ENCODE results near the gene FRMD4B.
"Not testable (repeated sequence)": the region's sequence is repeated elsewhere in the genome, so short reads cannot be mapped to it uniquely, and the experiment has no call there.

The FRMD4B gene

DNA sequence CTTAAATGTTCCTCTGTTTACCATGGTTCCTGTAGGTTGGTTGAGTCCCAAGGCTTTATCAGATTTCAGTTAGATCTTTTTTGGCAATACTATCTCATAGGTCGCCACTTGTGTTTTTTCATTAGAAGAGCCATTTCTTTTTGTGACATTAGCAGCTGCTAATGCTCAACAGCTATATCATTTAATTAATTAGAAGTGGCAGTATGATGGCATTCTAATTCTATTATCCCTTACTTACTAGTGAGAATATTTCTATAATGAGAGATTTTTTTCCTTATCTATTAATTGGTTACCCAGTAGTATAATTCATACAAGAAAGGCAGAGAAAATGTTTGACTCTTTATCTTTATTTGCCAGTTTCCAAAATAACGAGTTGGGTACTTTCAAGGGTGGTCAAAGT lies 25.2 kb downstream of the FRMD4B start:
- no peak for DNase-seq (ENCODE audit: low spot score)

DNA sequence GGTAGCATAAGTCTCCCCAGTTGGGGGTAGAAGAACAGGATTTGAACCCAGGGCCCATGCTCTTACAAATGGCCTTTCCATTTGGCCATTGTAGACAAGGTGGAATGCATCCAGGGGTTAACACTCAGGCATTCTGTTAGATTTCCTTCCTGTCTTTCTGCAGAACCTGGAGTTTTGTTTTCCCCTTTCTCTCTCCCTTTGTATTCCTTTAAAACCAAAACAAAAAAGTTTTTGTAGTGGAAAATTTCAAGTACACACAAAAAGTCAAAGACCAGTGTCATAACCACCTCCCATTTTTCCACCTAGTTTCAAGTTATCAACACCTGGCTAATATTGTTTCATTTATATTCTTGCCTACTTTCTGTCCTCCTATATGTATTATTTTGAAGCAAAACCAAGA lies 26.0 kb downstream of the FRMD4B start:
- no peak for DNase-seq (ENCODE audit: low spot score)

DNA sequence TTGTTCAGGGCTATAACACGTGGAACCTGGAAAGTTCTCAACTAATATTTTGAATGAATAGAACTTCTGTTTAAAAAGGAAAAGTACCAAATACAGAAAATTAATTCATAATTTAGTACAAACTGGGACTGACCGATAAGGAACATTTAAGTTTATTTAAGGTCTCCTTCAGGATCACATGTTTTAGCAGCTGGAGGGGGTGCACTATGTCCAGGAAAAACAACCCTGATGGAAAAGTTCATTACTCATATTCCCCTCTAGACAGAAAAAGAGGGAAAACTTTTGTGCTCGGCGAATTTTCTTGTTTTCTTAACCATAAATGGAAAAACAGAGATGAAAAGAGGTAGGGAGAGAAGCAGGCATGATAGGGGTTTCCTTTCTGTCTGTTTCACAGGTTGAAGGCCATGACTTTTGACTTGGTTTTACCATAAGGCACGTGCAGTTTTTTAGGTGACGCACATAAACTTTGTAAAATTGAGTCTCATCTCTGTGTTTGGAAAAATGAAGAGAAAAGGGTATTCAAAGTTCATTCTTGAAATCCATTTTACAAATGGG lies 26.5 kb downstream of the FRMD4B start:
- DNase-seq (ENCODE audit: low spot score) = no peak

DNA sequence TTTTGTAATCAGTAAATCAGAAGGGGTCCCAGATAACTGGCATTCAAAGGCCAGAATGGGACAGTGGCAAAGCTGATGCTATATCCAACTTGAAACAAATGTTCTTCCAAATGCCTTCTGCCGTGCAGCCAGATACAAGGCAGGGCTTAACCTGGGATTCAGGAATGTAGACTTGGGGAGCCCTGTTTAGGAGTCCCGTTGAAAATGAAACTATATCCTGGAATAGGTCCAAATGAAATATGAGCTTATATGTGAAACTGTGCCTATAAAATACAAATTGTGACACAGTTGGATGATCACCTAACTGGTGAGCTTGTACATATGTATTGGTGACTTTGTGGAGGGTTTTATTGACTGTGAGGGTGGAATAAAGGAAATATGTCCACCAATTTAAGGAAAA lies 28.7 kb downstream of the FRMD4B start:
- no peak for DNase-seq (ENCODE audit: low spot score)

DNA sequence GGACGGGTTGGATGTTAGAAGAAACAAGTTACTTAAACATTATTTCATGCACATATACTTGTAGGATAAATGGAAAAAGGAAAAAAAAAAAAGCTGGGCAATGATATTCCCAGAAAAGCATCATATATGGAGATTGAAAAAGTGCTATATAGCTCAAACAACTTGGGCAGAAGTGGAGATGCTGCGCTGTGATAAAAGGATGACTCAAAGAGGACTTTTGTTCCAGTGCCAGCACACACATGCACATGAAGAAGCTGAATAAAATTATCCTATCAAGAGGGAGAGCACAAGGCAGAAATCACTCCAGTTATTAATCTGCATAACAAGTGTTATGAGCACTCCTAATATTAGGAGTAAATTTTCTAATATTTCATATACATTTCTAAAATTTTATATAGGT lies 30.9 kb downstream of the FRMD4B start:
- no peak for DNase-seq (ENCODE audit: low spot score)

DNA sequence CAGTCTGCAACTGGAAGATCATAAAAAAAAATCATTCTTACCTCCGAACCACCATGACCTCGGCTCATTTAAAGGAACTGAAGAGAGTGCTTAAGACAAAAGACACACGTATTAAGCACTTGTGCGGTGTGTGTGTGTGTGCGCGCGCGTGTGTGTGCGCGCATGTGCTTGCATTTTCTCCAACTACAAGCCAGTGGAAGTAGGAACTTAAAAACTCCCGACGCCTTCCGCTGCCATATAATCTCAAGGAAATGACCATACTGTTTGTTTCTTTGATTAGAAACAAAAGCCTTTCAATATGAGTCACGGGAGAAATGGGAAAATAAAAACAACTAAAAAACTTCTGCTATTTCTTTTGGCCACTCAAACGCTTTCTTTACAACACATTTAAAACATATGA lies 32.4 kb downstream of the FRMD4B start:
- no peak for DNase-seq (ENCODE audit: low spot score)

DNA sequence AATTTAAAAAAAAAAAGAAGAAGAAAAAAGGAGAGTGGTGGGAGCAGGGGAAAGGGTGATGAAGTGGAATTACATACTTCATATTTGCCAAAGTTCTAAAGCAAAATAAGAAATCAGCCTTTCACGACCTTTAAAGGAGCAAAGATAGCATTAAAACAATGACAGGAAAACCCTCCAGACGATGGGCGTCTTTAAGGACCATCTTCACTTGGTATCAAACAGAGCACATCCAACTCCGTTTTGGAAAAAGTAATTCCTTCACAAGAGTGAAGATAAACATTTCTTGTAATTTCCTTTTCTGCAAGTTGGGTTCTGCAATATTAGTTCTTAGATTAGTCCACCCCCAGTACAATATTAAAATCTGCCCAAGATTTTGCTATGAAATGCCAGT lies 32.8 kb downstream of the FRMD4B start:
- no peak for DNase-seq (ENCODE audit: low spot score)

DNA sequence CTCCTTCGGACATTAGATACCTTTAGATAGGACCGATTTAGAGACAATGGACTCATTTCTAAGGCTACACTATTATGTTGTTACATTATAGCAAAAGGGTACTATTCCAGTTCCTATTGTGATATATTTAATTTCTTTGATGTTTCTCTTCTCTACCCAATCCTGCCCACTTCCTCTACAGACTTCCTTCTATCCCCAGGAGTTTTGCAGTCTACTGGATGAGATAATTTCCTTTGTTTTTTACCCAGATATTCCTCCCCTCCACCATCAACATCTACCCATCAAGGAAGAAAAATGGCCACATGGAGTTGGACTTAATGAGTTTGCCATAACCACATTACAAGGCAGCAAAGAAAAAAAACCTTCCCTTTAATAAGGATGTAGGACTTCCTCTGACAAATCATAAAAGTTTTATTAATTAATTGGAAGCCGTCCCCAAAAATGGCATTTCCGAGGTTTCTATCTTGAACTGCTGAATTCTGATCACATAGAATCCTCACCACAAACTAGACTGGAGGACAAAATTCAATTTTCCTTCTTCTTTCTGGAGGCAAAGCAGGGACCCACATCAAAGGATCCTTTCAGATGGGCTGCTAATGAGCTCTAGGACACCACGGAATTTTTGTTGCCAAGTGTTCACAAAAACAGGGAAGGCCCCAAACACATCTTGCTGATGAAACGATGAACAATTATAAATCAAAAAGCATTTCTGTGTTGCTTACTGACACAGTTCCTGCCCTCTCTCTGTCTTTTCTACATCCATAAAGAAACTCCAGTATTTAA lies 33.4 kb downstream of the FRMD4B start:
- DNase-seq (ENCODE audit: low spot score) = no peak

DNA sequence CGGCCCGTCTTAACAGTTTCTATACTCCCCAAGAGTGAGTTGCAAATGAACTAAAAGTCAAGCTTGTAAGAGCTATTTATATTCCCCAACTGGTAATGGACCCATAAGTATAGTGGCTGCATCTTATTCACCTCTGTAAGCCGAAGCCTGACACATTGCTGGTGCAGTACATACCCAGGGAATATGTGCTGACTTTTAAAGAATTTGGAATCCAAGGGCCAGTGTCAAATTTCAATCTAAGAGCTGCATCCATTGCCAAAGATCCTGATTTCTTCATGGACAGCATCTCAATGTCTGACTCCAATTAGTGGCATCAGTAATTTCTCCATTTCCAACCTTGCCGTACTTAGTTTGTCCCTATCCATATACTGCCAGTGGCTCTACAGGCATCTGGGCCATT lies 42.0 kb downstream of the FRMD4B start:
- DNase-seq (ENCODE audit: low spot score) = no peak

DNA sequence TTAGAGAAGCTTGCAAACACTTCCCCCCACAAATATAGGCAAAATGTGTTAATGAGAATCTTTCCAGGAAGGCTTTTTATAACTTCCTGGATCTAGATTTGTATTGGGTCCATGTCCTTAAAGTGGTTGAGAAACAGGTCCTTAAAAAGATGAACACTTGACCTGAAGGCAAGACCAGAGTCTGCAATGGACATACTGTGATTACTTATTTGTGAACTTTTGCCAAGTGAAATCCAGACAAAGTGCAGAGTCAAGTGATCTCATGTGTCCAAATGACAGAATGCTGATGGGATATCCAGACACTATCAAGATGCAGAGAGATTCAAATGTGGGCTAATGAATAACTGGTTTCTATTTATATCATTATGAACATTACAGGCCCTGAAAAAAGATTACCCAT lies 43.8 kb downstream of the FRMD4B start:
- no peak for DNase-seq (ENCODE audit: low spot score)

DNA sequence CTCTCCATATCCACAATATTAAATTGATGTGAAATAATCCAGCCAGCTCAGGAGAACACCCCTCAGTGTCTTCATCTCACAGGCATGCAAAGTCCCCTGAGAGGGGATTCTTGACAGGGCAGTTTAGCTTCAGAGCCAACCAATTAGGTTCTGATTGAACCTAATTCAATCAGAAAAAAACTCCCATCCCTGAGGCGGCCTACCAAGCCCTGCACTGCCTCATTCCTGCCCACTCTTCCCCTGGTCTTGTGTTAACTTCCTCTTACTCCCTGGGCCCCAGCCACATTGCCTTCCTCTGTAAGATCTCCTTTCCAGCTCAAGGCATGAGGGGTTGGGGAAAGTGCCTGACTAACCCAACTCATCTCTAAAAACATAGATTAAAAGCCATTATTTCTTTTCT lies 46.1 kb downstream of the FRMD4B start:
- DNase-seq (ENCODE audit: low spot score) = no peak

DNA sequence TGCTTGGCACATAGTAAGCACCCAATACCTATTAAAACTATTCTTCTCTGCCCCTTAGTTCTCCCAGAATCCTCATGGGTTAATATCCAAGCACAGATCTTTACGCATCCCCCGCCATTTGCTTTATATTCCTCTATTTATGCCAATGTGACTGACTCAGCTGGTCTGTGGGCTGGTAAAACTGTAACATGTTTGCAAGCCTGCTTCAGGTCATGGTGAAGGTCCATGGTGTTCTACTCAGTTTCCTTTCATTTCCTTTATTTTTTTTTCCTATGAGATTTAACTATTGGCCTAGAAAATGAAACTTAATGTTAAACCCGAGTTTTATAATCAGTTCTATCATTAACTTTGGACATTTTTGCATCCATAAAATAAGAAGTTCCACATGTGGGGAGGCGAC lies 47.0 kb downstream of the FRMD4B start:
- no peak for DNase-seq (ENCODE audit: low spot score)

DNA sequence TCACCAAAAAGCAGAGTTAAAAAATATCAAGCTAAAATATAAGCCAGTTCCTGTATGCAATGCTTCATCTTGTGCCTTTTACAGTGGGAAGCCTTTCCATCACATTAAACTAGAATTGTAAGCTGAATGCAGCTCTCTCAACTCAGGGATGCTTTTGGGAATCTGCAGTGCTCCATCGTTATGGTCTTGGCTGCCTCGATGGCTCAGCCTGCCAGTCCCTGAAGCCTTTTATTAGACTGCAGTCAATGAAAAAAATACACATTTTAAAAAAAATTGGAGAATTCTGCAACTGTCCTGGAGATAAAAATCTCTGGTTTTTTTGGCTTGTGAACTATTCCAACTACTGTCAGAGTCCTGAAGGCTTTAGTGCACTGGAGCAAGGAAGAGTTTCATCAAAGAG lies 53.0 kb downstream of the FRMD4B start:
- no peak for DNase-seq (ENCODE audit: low spot score)

DNA sequence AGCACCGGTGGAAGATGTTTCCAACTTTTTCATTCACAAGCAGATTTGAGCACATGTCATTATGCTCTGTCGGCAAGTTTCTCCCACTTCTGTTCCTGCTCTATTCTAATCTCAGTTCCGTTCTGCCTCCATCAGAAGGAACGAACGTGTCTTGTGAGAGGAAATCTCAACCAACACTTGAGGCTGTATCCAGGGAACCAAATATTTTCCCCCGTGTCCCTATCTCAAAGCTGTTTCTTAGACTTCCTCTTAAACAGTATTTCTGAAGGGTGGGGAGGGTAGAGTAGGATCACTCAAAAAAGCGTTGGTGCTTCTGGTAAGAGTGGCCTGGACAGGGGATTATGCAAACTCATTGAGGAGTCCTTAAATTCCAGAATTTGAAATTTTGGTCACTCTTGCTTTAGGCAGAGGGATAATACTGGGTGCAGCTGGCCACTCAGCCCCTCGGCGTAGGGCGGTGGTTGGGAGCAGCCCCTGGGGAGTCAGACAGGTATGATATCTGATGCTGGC lies 54.9 kb downstream of the FRMD4B start:
- no peak for DNase-seq (ENCODE audit: low spot score)

DNA sequence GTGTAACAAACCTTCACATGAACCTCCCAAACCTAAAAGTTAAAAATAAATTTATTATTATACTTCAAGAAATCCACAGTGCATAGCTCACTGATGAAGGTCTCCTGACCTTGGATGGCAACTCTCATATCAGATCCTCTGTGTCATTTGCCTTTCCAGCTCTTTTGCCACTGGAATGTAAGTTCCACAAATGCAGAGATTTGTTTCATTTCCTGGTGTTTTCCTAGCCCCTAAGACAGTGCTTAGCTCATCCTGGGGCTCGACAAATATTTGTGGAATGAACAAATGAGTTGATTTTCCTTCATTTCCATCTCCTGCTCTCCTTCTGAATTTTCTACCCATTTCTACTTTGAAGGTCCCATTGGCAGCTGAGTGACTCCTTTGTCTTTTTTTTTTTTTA lies 56.0 kb downstream of the FRMD4B start:
- DNase-seq (ENCODE audit: low spot score) = peak; percentile 62

DNA sequence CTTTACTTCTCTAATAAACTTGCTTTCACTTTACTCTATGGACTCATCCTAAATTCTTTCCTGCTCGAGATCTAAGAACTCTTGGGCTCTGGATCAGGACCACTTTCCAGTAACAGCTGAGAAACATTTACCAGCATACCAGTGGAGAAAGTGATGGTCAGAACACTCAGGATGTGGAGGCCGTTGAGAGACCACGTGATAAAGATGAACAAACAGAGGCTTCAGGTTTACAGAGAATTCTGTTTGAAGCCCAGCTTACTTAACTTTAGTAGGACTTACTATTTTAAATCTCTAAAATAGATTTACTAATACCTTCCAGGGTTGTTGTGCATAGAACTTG lies 57.0 kb downstream of the FRMD4B start:
- DNase-seq (ENCODE audit: low spot score) = no peak

DNA sequence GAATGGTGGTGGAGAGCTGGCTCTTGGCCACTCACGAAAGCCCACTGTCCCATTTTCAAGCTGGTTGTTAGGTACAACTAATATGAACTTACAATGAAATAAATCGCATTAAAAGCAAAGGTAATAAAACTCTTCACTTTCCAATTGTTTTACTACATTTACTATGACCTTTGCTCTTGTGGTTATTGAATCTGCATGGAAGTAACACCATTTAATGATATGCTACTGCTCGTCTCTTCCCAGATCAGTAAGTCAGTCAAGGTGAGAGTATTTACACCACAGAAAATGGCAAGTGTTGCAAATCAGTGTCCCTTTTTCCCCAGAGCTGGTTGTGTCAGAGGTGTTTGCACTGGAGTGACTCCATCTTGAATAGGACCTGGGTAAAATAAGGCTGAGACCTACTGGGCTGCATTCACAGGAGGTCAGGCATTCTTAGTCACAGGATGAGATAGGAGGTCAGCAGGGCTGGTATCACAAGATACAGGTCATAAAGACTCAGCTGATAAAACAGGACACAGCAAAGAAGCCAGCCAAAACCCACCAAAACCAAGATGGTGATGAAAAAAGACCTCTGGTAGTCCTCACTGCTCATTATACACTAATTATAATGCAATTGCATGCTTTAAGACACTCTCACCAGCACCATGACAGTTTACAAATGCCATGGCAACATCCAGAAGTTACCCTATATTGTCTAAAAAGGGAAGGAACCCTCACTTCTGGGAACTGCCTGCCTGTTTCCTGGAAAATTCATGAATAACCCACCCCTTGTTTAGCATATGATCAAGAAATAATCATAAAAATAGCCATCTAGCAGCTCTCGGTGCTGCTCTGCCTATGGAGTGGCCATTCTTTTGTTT lies 57.6 kb downstream of the FRMD4B start:
- no peak for DNase-seq (ENCODE audit: low spot score)

DNA sequence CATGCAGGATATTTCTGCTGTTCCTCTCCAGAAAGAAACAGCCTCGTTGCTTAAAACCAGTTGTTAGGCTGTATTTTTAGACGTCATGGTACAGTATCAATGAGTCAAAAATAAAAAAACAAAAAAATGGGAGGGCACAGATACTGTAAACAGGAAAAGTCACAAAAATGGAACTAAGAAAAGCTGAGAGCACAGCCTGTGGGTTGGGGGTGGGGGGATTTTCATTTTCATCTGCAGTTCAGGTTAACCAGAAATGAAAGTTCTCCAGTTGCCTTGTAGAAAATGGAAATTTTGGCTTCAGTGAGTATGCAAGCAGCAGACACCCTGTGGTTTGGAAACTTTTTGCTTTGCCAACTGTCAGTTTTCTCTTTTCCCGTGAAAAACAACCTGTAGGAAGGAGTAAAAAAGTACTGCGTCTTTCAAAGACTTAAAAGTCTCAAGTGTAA lies 59.0 kb downstream of the FRMD4B start:
- DNase-seq (ENCODE audit: low spot score) = no peak

DNA sequence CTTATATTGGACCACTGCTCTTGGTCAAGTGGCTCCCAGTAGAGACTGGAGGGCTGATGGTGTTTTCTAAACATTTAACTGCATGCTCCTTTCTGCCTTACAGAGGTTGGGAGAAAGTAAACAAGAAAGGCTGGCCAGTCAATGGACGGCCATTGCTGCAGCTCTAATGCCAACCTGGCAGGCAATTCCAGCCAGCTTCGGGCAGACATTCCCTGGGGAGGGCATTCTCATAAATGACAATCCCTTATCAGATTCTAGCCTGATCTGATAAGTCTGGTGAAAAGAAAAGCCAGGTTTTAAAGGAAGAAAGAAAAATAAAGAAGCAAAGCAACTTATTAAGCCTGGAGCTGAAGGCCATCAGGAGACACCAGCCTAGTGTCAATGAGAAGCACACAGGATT lies 60.7 kb downstream of the FRMD4B start:
- DNase-seq (ENCODE audit: low spot score) = no peak

DNA sequence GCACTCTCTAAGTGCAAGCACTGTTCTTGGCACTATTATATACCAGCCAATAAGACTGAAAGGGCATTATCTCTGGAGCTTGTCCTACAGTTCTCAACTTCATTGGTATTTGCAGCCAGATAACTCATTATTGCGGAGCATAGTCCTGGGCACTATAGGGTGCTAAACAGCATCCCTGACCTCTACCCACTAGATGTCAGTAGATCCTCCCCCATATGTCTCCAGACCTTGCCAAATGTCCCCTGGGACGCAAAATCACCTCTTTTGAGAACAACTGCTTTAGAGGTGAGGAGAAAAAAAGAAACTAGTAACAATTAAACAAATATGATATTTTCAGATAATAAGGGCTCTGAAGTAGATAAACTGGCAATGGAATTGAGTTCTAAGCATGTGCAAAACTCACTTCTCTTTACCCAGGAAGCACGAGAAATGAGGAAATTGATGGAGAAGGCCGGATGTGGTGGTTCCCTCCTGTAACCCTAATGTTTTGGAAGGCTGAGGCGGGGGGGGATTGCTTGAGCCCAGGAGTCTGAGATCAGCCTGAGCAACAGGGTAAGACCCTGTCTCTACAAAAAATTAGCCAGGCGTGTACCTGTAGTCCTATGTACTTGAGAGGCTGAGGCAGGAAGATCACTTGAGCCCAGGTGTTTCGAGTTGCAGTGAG lies 61.4 kb downstream of the FRMD4B start:
- DNase-seq (ENCODE audit: low spot score) = no peak

DNA sequence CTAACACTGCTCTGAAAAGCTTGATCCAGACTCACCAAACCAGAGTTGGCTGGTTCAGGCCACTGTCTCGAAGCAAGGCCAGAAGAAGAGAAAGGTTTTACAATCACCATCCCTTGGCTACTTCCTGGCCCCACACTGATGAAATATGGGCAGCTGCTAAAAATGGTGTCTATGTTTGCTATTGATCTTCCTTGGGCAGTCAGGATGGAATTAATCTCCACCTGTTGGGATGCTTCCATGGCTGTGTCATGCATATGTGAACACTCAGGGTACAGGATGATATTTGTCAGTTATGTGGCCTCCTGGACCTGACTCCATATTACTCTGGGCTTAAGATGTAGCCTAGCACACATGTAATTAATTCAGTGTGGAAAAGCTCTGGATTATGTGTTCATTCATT lies 61.9 kb downstream of the FRMD4B start:
- no peak for DNase-seq (ENCODE audit: low spot score)

DNA sequence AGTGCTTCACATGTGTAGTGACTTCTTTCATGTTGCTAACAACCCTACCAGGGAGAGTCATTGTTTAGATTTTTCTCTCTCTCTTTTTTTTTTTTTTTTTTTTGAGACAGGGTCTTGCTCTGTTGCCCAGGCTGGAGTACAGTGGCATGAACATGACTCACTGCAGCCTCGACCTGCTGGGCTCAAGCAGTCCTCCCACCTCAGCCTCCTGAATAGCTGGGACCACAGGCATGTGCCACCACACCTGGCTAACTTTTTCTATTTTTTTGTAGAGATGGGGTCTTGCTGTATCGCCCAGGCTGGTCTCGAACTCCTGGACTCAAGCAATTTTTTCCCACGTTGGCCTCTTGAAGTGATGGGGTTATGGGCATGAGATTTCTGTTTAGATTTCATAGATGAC lies 63.4 kb downstream of the FRMD4B start:
- DNase-seq (ENCODE audit: low spot score) = not testable (repeated sequence)

DNA sequence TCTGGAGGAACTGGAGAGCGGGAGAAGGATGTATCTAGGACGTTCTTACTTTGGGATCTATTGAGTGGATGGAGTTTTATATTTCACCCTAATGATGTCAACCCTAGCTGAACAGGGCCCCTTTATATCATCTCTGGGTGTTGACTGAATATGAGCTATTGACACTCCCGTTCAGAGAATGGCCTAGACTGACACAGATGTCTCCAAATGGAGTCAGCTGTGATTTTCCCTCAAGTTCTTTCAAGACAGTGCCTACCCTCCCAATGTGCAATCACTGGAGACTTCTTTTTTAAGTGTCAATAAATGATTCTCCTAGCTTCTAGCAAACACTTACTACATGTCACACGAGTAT lies 63.8 kb downstream of the FRMD4B start:
- no peak for DNase-seq (ENCODE audit: low spot score)
